Breast epithelium (tissue), 4 donors: ENCODE results near the gene BBS9. TPM values are rescaled to one million over a fixed set of nuclear protein-coding genes. Genes with fewer than 3 reads are reported as not detected.

ENCODE experiments used
- DNase-seq, 2 donors: peaks; one replicate each; pipeline ENCODE4 v3.0.0-alpha.2; 2019; ENCODE audit warnings: low spot score in 2 of 2
- H3K27ac ChIP-seq, 2 donors: fragments of 200-600 bp; sonication (generic) in 1 of 2; one replicate each; pipeline ENCODE4 v1.5.1; 2016 to 2019; ENCODE audit warnings: mild to moderate bottlenecking in 1 of 2
- H3K27me3 ChIP-seq, 2 donors: fragments of 200-600 bp; sonication (generic) in 1 of 2; one replicate each; pipeline versions ENCODE4 v1.5.1 to v1.6.0; 2017 to 2019; ENCODE audit warnings: control low read depth in 1 of 2, mild to moderate bottlenecking in 1 of 2
- H3K36me3 ChIP-seq: fragments of 200-600 bp; one replicate; pipeline ENCODE4 v1.5.1; 2019
- H3K4me1 ChIP-seq, 2 donors: fragments of 200-600 bp; sonication (generic); one replicate each; pipeline ENCODE4 v1.5.1; 2016 to 2019; ENCODE audit warnings: control low read depth in 1 of 2
- H3K4me3 ChIP-seq, 3 donors: fragments of 200-600 bp; sonication (generic); 1 replicate in 2 of 3; 2 replicates in 1 of 3; pipeline ENCODE4 v1.5.1; 2016 to 2019; ENCODE audit warnings: mild to moderate bottlenecking in 3 of 3, moderate library complexity in 2 of 3
- H3K9me3 ChIP-seq, 2 donors: fragments of 200-600 bp; sonication (generic) in 1 of 2; one replicate each; pipeline ENCODE4 v1.5.1; 2016 to 2019; ENCODE audit warnings: control low read depth in 1 of 2
- POLR2A ChIP-seq: fragments of 450-650 bp; IDR thresholded peaks from one replicate; pipeline ENCODE4 v1.6.1; 2016; ENCODE audit warnings: antibody characterized with exemption, mild to moderate bottlenecking, moderate library complexity
- POLR2AphosphoS5 ChIP-seq, 3 donors: sonication (generic); formaldehyde crosslinking; IDR thresholded peaks; one replicate each; pipeline ENCODE4 v1.6.1; 2017; ENCODE audit warnings: antibody characterized with exemption in 3 of 3
- intact Hi-C: fragments of 100-400 bp; cut with DNase I; formaldehyde crosslinking; loops from one replicate; pipeline ENCODE4 v1.15.1; 2023; ENCODE audit warnings: low total_unique reads
- total RNA-seq, 3 donors: library from RNA; depleted of rRNA; stranded (reverse); fragments of >200 nt; gene quantifications; one replicate each; pipeline ENCODE4 v1.1.0, GENCODE V29; 2016
- TF ChIP-seq, protein P1 (sequence below), 3 donors: fragments of 450-650 bp; IDR thresholded peaks; one replicate each; pipeline ENCODE4 v1.5.1; 2016 to 2017; ENCODE audit warnings: antibody characterized with exemption in 3 of 3, mild to moderate bottlenecking in 3 of 3, moderate library complexity in 3 of 3

BBS9 gene
- total RNA-seq, 3 donors from 2014 or later: 27.4 to 49.5 (median 43.6) TPM

DNA sequence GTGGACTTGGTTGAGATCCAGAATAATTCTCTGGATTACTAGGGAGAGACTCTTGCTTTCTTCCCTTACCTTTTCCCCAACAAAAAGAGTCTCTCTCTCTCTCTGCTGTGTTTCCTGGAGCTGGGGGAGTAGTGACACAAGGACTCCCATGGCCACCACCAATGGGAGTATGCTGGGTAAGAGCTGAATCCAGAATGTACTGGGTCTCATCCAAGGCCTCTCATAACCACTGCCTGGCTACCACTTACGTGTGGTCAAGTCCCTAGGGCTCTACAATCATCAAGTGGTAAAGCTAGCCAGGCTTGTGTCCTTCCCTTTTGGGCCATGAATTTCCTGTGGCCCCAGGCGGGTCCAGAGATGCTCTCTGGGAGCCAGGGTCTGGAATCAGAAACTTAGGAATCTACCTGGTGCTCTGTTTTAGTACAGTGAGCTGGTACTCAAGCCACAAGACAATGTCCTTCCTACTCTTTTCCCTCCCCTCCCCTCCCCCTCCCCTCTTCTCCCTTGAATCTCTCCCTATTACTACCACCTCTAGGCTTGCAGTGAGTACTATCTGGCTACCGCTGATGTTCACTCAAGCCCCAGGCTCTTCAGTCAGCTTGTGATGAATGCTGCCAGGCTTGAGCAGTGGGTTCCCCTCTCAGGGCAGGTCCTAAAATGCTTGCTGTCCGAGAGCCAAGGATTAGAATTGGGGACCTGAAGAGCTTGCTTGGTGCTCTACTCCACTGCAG, 196.6 kb downstream of the BBS9 start:
- no peaks in the 10 kb centered on the region for H3K36me3 ChIP-seq
- intact Hi-C loops: no loop called here
- H3K4me1 ChIP-seq: no peaks in the 10 kb centered on the region
- H3K4me3 ChIP-seq: no peak overlapping the region
- DNase-seq: no peak
- no peaks in the 10 kb centered on the region for H3K9me3 ChIP-seq
- TF ChIP-seq POLR2AphosphoS5 (IDR thresholded peaks at IDR 0.05) (no peak), POLR2A (no peak)
- no peaks in the 10 kb centered on the region for H3K27me3 ChIP-seq
- H3K27ac ChIP-seq: no peak overlapping the region

DNA sequence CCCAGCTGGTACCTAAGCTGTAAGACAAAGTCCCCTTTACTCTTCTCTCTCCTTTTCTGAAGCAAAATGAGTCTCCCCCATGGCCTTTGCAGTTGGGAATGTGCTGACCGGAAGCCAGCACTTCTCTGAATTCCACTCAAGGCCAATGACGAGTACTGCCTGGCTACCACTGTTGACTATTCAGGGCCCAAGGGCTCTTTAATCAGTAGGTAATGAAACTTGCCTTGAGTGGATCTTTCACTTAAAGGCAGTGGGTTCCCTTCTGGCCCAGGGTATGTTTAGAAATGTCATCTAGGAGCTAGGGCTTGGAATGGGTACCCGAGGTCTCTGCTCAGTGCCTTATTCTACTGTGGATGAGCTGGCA, 197.1 kb downstream of the BBS9 start:
- no peak for TF ChIP-seq POLR2A
- TF ChIP-seq POLR2AphosphoS5 (IDR thresholded peaks at IDR 0.05): no peak
- TF ChIP-seq, protein P1, sequence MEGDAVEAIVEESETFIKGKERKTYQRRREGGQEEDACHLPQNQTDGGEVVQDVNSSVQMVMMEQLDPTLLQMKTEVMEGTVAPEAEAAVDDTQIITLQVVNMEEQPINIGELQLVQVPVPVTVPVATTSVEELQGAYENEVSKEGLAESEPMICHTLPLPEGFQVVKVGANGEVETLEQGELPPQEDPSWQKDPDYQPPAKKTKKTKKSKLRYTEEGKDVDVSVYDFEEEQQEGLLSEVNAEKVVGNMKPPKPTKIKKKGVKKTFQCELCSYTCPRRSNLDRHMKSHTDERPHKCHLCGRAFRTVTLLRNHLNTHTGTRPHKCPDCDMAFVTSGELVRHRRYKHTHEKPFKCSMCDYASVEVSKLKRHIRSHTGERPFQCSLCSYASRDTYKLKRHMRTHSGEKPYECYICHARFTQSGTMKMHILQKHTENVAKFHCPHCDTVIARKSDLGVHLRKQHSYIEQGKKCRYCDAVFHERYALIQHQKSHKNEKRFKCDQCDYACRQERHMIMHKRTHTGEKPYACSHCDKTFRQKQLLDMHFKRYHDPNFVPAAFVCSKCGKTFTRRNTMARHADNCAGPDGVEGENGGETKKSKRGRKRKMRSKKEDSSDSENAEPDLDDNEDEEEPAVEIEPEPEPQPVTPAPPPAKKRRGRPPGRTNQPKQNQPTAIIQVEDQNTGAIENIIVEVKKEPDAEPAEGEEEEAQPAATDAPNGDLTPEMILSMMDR (IDR thresholded peaks at IDR 0.05): no peak
- H3K9me3 ChIP-seq: no peaks in the 10 kb centered on the region
- no peaks in the 10 kb centered on the region for H3K36me3 ChIP-seq
- no peaks in the 10 kb centered on the region for H3K27me3 ChIP-seq
- H3K27ac ChIP-seq: no peak overlapping the region
- H3K4me3 ChIP-seq: no peak overlapping the region
- intact Hi-C loops: no loop called here
- DNase-seq: no peak
- H3K4me1 ChIP-seq: no peaks in the 10 kb centered on the region

DNA sequence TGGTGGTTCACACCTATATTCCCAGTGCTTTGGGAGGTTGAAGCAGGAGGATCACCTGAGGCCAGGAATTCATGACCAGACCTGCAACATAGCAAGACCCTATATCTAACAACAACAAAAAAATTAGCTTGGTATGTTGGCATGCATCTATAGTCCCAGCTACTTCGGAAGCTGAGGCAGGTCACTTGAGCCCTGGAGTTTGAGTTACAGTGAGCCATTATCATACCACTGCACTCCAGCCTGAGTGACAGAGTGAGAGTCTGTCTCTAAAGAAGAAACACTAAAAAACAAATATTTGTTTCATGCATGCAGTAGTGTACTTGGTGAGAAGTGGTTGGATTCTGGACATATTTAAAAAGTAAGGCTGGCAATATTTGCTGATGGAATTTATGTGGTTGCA, 198.1 kb downstream of the BBS9 start:
- Histone ChIP-seq H3K36me3 (no peaks in the 10 kb centered on the region), H3K27me3 (no peaks in the 10 kb centered on the region), H3K4me1 (no peaks in the 10 kb centered on the region), H3K27ac (no peak overlapping the region), H3K4me3 (no peak overlapping the region), H3K9me3 (no peaks in the 10 kb centered on the region)
- DNase-seq: no peak
- intact Hi-C loops: no loop called here
- TF ChIP-seq, protein P1 (IDR thresholded peaks at IDR 0.05): no peak
- no peak for TF ChIP-seq POLR2A
- TF ChIP-seq POLR2AphosphoS5 (IDR thresholded peaks at IDR 0.05): no peak

DNA sequence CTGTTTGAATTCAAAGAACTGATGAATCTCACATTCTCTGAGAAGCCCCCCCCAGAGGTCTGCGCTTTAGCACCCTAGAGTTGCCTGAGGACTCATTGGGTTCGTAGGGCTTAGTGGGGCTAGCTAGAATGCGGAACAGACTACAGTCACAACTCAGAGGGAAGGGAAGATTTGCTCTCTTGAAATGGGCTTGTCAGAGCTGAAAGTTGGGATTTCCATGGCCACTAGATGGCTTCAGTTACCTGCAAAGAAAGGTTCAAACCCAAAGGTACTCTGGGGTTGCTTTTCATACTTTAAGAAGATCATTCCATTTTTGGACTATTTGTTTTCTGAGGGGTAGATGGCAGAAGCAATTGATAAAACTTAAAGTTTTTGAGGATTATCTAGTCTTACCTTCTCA, 205.0 kb downstream of the BBS9 start:
- Histone ChIP-seq H3K9me3 (no peaks in the 10 kb centered on the region), H3K27ac (no peak overlapping the region), H3K36me3 (no peaks in the 10 kb centered on the region), H3K4me3 (no peak overlapping the region), H3K4me1 (no peaks in the 10 kb centered on the region), H3K27me3 (no peaks in the 10 kb centered on the region)
- TF ChIP-seq, protein P1 (IDR thresholded peaks at IDR 0.05): no peak
- no peak for TF ChIP-seq POLR2AphosphoS5 (IDR thresholded peaks at IDR 0.05)
- TF ChIP-seq POLR2A: no peak
- DNase-seq: no peak
- intact Hi-C loops: no loop called here

DNA sequence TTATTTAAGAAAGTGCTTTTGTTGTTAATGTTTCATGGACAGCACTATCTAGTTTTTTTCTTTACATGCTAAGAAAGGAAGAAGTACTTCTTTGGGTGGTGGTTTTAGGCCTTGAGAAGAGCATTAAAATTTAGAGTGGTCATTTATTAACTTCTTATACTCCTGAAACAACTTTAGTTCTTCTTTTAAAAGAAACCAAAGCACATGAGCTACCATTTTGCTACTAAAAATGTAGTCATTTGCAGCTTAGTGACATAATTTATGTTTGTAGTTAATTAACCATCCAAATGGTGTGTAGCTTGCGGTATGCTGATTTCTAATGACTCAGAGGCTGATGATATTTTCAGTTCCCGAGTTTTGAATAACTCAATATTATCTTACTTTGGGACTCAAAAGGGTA, 207.5 kb downstream of the BBS9 start:
- Histone ChIP-seq H3K4me3 (no peak overlapping the region), H3K27me3 (no peaks in the 10 kb centered on the region), H3K27ac (no peak overlapping the region), H3K36me3 (no peaks in the 10 kb centered on the region), H3K4me1 (no peaks in the 10 kb centered on the region), H3K9me3 (no peaks in the 10 kb centered on the region)
- TF ChIP-seq POLR2A: no peak
- DNase-seq: no peak
- intact Hi-C loops: no loop called here

DNA sequence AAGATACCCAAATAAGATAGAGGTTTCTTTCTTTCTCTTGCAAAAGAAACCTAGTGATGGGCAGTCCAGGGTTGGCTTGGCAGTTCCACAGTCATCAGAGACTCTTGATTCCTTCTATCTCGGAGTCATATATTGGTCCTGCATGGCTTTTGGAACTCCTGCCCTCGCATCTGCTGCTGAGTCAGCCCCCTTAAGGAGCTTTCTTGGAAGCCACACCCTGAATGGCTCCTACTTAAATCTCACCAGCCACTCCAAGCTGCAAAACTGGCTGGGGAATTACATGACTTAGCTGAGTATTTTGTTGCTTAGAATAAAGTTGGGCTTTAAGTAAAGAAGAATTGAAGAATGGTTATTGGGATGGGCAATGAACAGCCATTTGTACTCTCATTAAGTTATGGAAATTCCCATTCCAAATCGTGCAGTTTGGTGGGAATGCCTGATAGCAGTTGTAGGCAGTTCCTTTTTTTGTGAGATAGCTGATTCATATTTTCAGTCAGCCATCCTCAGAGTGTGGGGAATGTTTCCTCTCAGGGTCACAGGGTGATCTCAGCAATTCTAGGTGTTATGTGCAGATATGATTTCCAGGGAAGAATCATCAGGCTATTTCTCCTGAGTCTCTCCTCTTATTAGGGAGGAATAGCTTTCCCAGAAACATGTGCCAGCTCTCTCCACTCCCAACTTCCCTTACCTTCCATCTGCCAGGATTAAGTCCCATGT, 209.9 kb downstream of the BBS9 start:
- no peaks in the 10 kb centered on the region for H3K4me1 ChIP-seq
- no peaks in the 10 kb centered on the region for H3K36me3 ChIP-seq
- no peaks in the 10 kb centered on the region for H3K9me3 ChIP-seq
- TF ChIP-seq POLR2AphosphoS5 (IDR thresholded peaks at IDR 0.05) (no peak), POLR2A (no peak)
- TF ChIP-seq, protein P1 (IDR thresholded peaks at IDR 0.05): no peak
- no peaks in the 10 kb centered on the region for H3K27me3 ChIP-seq
- intact Hi-C loops: no loop called here
- DNase-seq: no peak
- no peak overlapping the region for H3K4me3 ChIP-seq
- no peak overlapping the region for H3K27ac ChIP-seq
